Left renal cortex interstitium (tissue), 4 donors: ENCODE measurements around the gene ZNF783. TPM values are rescaled to one million over a fixed set of nuclear protein-coding genes. Genes with fewer than 3 reads are reported as not detected.
"Not testable (repeated sequence)": the region's sequence is repeated elsewhere in the genome, so short reads cannot be mapped to it uniquely, and the experiment has no call there.

Source experiments
- DNase-seq, 4 donors: peaks; one replicate each; pipeline ENCODE4 v3.0.0-alpha.2; 2013; ENCODE audit warnings: low read depth in 4 of 4, low spot score in 2 of 4, missing footprints in 1 of 4
- polyA plus RNA-seq, 4 donors: library from polyadenylated mRNA; unstranded; fragments of 120-200 nt; gene quantifications; one replicate each; pipeline ENCODE4 v1.2.1, GENCODE V29; 2013; ENCODE audit not compliant: insufficient read length in 4 of 4

ZNF783 gene
- polyA plus RNA-seq, result 10 to 100 TPM; 10.5 to 20.1 (median 15.8) TPM

DNA sequence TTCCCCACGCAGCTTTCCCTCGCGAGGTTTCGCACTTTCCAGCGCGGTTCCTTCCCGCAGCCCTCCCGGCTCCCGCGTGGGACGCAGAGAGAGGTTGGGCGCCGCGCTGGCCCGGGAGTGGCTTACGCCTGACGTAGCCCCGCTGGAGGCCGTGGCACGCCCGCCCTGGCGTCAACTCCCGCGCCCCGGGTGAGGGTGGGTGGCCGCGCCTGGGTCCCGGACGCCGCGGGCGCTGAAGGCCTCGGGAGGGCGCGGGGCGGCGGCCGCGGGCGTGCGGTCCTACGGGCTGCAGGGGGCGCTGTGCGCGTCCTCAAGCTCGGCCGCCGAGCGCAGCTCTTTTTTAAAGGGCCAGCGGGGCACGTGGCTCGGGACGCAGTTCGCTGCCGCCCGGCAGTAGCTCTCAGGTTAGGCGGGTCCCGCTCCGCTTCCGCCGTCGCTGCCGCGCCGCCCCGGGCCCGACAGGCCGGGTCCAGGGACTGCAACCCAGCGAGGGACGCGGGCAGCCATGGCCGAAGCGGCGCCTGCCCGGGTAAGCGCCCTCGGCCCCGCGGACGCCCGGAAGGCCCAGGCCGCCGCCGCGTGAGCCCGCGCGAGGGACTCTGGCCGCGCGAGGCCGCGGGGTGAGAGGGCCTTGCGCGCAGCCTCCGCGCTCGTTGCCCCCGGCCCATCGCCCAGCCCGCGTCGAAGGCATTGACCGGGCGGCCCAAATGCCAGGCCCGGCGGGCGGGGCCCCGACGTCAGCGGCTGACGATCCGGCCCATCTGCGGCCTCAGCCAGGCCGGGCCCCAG lies at the start of gene ZNF783:
Gene ZNF783 (plus strand): TSS at position 368 of the 789 bp plus-strand sequence. CDS start 138 bp downstream, at position 506.
- DNase-seq, result peak; percentile 45 to 80 (median 74)

GRCh38 chr7:149214020-149214720 lies 47.8 kb upstream of the ZNF783 start:
- DNase-seq, result no peak

GRCh38 chr7:149216402-149216801 lies 45.6 kb upstream of the ZNF783 start:
- DNase-seq, result no peak

DNA sequence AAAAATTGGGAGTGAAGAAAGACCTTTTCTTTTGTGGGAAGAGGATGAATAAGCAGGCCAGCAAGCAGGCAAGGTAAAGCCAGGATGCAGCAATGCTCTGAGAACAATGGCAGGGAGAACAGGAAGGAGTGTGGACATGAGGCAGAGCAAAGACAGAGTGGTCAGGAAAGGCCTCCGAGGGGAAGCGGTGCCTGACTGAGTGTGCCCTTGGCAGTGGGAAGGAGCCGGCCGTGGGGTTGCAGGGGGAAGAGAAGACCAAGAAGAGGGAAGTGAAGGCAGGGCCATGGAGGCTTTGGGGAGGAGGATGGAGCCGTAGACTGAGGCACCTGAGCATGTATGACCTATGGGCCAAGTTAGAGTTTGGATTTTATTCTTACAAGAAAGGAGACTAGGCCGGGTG lies 44.4 kb upstream of the ZNF783 start:
- no peak for DNase-seq

GRCh38 chr7:149218469-149219420 lies 43.3 kb upstream of the ZNF783 start:
- DNase-seq, result no peak

DNA sequence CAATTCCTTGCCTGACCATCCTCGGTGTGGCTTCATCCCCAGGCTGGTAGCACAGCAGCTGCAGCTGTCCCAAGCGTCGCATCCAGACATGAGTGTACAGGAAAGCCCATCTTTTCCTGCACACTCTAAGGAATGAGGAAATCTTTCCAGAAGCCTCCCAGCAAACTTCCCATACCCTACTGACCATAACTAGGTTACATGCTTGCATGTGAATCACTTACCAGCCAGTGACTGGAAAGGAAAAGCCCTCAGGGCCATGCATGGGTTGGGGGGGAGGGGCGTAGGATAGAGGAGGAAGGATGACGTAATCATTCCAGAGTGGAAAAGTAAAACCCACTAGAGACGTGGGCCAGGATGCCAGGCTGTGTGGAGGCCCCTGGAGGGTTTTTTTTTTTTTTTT lies 41.5 kb upstream of the ZNF783 start:
- no peak for DNase-seq

DNA sequence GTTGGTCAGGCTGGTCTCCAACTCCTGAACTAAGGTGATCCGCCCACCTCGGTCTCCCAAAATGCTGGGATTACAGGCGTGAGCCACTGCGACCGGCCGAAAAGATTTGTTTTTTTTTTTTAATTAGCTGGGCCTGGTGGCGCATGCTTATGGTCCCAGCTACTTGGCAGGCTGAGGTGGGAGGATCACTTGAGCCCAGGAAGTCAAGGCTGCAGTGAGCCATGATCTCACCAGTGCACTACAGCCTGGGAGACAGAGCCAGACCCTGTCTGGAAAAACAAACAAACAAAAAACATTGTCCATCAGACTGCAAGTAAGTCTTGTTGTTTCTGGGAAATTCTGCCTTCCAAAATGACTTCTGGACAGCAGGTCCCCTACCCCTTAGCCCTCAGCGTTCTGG lies 38.8 kb upstream of the ZNF783 start:
- DNase-seq, result no peak

GRCh38 chr7:149223761-149224160 lies 38.2 kb upstream of the ZNF783 start:
- DNase-seq, result no peak

DNA sequence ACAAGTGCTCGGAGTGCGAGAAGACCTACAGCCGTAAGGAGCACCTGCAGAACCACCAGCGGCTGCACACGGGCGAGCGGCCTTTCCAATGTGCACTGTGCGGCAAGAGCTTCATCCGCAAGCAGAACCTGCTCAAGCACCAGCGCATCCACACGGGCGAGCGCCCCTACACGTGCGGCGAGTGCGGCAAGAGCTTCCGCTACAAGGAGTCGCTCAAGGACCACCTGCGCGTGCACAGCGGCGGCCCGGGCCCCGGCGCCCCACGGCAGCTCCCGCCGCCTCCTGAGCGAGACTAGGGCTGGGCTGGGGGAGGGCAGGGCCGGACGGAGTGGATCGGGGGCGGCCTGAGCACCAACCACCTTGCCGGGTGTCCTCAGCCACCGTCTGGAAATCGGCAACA lies 37.6 kb upstream of the ZNF783 start:
- no peak for DNase-seq

- DNase-seq, result no peak
These were observed 36.9 kb upstream of the ZNF783 start for GRCh38 chr7:149225106-149225505.

- no peak for DNase-seq
These were observed 36.3 kb upstream of the ZNF783 start for GRCh38 chr7:149225656-149226055.

DNA sequence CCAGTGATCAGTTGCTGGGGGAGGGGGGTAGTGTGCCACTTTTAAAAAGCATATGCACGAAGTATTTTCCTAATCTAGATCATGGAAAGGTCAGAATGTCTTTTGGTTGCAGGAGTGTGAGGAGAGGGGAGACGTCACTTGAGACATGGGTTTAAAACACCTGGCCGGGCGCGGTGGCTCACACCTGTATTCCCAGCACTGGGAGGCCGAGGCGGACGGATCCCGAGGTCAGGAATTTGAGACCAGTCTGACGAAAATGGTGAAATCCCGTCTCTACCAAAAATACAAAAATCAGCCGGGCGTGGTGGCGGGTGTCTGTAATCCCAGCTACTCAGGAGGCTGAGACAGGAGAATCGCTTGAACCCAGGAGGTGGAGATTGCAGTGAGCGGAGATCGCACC lies 35.6 kb upstream of the ZNF783 start:
- DNase-seq, result not testable (repeated sequence)

DNA sequence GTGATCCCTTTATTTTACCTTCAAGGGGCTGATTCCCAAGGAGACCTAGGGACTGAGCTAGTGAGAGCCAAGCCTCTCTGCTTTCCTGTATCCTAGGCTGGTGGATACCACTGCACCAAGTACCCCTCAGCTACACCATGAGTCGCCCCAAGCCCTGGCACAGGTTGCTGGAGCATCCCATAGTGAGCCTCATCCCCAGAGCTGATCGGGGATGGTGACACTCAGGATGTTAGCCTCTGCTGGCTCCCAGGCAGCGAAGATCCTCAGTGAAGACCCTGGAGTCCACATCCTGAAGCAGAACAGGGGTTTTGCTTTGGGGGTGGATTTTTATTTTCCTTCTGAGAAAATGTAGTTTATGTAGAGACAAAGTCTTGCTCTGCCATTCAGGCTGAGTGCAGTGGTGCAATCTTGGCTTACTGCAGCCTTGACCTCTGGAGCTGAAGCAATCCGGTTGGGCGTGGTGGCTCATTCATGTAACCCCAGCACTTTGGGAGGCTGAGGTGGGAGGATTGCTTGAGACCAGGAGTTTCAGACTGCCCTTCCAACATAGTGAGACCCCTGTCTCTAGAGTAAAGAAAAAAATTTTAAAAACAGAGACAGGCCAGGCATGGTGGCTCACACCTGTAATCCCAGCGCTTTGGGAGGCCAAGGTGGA lies 35.0 kb upstream of the ZNF783 start:
- DNase-seq, result no peak

- no peak for DNase-seq
These were observed 33.0 kb upstream of the ZNF783 start for GRCh38 chr7:149228831-149229471.

GRCh38 chr7:149229526-149229925 lies 32.5 kb upstream of the ZNF783 start:
- no peak for DNase-seq

DNA sequence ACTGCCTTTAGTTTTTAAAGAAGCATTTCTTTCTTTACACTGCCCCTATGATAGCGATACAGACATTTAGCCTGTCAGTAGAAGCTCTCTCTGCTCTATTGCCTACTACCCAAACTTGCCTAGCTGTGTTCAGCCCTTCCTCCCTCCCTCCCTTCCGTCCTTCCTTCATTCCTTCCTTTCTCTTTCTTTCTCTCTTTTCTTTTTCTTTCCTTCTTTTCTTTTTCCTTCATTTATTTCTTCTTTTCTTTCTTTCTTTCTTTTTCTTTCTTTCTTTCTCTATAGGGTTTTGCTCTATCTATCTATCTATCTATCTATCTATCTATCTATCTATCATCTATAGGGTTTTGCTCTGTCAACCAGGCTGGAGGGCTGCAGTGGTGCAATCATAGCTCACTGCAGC lies 29.6 kb upstream of the ZNF783 start:
- DNase-seq, result no peak

GRCh38 chr7:149233655-149234204 lies 28.3 kb upstream of the ZNF783 start:
- DNase-seq, result not testable (repeated sequence)

GRCh38 chr7:149237502-149237901 lies 24.5 kb upstream of the ZNF783 start:
- no peak for DNase-seq

DNA sequence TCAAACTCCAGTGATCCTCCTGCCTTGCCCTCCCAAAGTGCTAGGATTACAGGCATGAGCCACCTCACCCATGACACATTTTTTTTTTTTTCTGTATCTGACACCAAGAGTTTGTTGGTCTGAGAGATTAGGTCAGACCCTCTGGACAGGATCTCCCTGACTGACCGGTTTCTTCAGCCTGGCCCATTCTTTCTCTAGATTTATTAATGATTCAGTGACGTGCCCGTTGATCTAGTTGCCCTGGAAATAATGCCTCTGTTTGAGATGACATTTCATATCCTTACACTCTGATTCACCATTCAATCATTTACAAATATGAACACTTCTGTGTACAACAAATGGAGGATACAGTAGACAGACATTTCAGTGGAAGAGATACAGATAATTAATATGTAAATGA lies 23.9 kb upstream of the ZNF783 start:
- DNase-seq, result no peak
